Measurements from ENCODE around the gene NECTIN3. TPM values are rescaled to one million over a fixed set of nuclear protein-coding genes. Genes with fewer than 3 reads are reported as not detected.

Gene NECTIN3
- total and polyA plus RNA-seq, 2 of the 4 experiments (the other 2 are of a cell fraction): 34.7 to 155 TPM

DNA sequence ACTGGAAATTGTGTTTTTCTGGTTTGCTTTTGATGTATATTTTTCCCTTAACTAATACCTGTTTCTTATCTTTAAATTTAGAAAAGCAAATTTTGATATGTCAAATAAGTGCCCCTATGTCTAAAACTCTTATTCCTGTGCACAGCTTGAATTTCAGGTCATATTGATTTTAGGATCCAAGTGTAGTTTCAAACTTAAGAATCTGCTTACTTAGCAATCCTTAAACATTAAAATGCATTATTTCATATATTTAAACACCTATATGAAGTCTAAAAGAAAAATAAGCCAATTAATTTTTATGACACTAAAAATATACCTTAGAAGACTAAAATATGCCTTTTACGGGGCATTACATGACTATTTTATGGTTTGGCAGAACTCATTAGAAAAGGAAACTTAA, 59.2 kb downstream of the NECTIN3 start:
- no peak for DNase-seq

More for the DNA sequence above, 59.2 kb downstream of the NECTIN3 start:
- Histone ChIP-seq H4K5ac (ENCODE audit: low read depth, low read length) (no peak overlapping the region), H3K4me3 (ENCODE audit: insufficient read depth, low read depth, low read length) (no peak overlapping the region), H3K36me3 (ENCODE audit: control insufficient read depth, insufficient read depth, low read length) (peaks cover 14% of the 10 kb centered on the region), H2AK9ac (replicated peaks; ENCODE audit: low read depth, low read length, poor library complexity) (no peak overlapping the region), H4K8ac (ENCODE audit: low read depth in 2 of 2, low read length in 2 of 2) (no peak overlapping the region; a peak in 1 of 4 replicates), H3K56ac (ENCODE audit: extremely low read depth, insufficient read depth, low read length) (no peak overlapping the region), H4K91ac (ENCODE audit: insufficient read depth, low read depth, low read length) (no peak overlapping the region), H2AK5ac (ENCODE audit: low read depth, low read length) (no peak overlapping the region), H2BK5ac (ENCODE audit: low read depth, low read length, poor library complexity, severe bottlenecking) (no peak overlapping the region), H2BK15ac (ENCODE audit: low read depth, low read length) (no peak overlapping the region), H3K4me1 (ENCODE audit: control insufficient read depth, insufficient read depth, low read length) (peaks cover 2% of the 10 kb centered on the region; the same call in 1 of the 2 replicates), H3K4me2 (ENCODE audit: low read depth, low read length) (no peak overlapping the region), H3K18ac (ENCODE audit: low read depth, low read length) (no peak overlapping the region), H2BK120ac (ENCODE audit: low read depth, low read length) (no peak overlapping the region), H3K27me3 (ENCODE audit: control insufficient read depth, insufficient read depth, low read length) (no peaks in the 10 kb centered on the region), H3K9ac (ENCODE audit: low read depth, low read length) (no peak overlapping the region), H3K79me1 (ENCODE audit: low read depth in 1 of 2, low read length in 2 of 2) (peaks cover 5 to 28% of the 10 kb centered on the region in 2 experiments), H2BK20ac (ENCODE audit: low read depth, low read length) (no peak overlapping the region), H4K20me1 (ENCODE audit: insufficient read depth, low read length) (peaks cover 12% of the 10 kb centered on the region), H3K27ac (ENCODE audit: insufficient read depth, low read length) (no peak overlapping the region), H3K23ac (ENCODE audit: low read depth, low read length) (no peak overlapping the region), H2AFZ (replicated peaks; ENCODE audit: low read length, poor library complexity) (no peak overlapping the region), H3K9me3 (ENCODE audit: control insufficient read depth, insufficient read depth, low read length) (no peaks in the 10 kb centered on the region), H3K9me1 (ENCODE audit: insufficient read depth, low read length) (0 out of 2 replicates have a peak, but pooled peaks cover 4% of the 10 kb centered on the region), H3K4ac (ENCODE audit: low read depth, low read length) (no peak overlapping the region), H3K14ac (replicated peaks; ENCODE audit: low read depth, low read length) (no peak overlapping the region)
- POLR2A ChIA-PET (ENCODE audit: unreplicated experiment): no interaction called here
- no TSS peak for BruUV-seq (replicated peaks)
- CTCF ChIA-PET: interaction anchor here (0.5 kb wide), 1 partner anchor 10 kb away, joined by 3 read pairs; no protein-coding TSS in a partner anchor
- no CpG with 5 or more reads among the region's 1 CpG for WGBS, 2 experiments (ENCODE audit: extremely low coverage in 2 of 2, insufficient read length in 1 of 2)
- dilution Hi-C loops (cut with HindIII; ENCODE audit: low sequenced_read_pairs, unreplicated experiment): no loop called here
- in situ Hi-C loops (cut with MboI; ENCODE audit: low sequenced_read_pairs): no loop called here
- peak; percentile 74 for TF ChIP-seq MAFK (IDR thresholded peaks at IDR 0.05; ENCODE audit: low read depth, low read length)
- TF ChIP-seq POLR2A (IDR thresholded peaks at IDR 0.05; ENCODE audit: low read depth, low read length): no peak
- no peak for ATAC-seq (ENCODE audit: low read depth)
- intact Hi-C loops (cut with micrococcal nuclease): no loop called here

Data from IMR-90 (cell line).